WERI-Rb-1 (cell line): ENCODE data around the gene ADGRV1.

ENCODE experiments used
- DNase-seq: peaks from one replicate; pipeline ENCODE4 v3.0.0-alpha.2; 2020
- H3K27ac ChIP-seq: fragments of 250-450 bp; sonication (Bioruptor Pico); 2 replicates; pipeline ENCODE4 v1.5.1; 2020; ENCODE audit warnings: mild to moderate bottlenecking, moderate library complexity
- H3K27me3 ChIP-seq: fragments of 250-450 bp; sonication (Bioruptor Pico); 2 replicates; pipeline ENCODE4 v1.5.1; 2021; ENCODE audit warnings: mild to moderate bottlenecking, low read depth, moderate library complexity; ENCODE audit not compliant: insufficient read depth, severe bottlenecking
- H3K36me3 ChIP-seq: fragments of 250-450 bp; sonication (Bioruptor Pico); 2 replicates; pipeline ENCODE4 v1.5.1; 2020; ENCODE audit warnings: mild to moderate bottlenecking, moderate library complexity
- H3K4me3 ChIP-seq: 2 replicates; pipeline ENCODE4 v1.5.1; 2011; ENCODE audit warnings: low read depth, mild to moderate bottlenecking, control low read depth, low read length
- H3K9me3 ChIP-seq: fragments of 250-450 bp; sonication (Bioruptor Pico); 2 replicates; pipeline ENCODE4 v1.5.1; 2021; ENCODE audit warnings: mild to moderate bottlenecking, moderate library complexity; ENCODE audit not compliant: severe bottlenecking
- CTCF ChIP-seq: IDR thresholded peaks from 2 replicates; pipeline ENCODE4 v1.5.1; 2011; ENCODE audit warnings: low read depth, mild to moderate bottlenecking, control low read depth, inconsistent platforms, low read length

Gene ADGRV1

GRCh38 chr5:90802474-90803317 is 244.1 kb downstream of the ADGRV1 start:
- Histone ChIP-seq H3K9me3 (peaks cover 11% of the 10 kb centered on the region), H3K36me3 (peaks cover 9% of the 10 kb centered on the region), H3K27me3 (no peaks in the 10 kb centered on the region), H3K27ac (no peak overlapping the region), H3K4me3 (no peak overlapping the region)
- peak; percentile 21 for DNase-seq
- peak; percentile 52 for TF ChIP-seq CTCF

GRCh38 chr5:90803381-90803780 is 244.8 kb downstream of the ADGRV1 start:
- H3K36me3 ChIP-seq, result peaks cover 16% of the 10 kb centered on the region
- peak; percentile 26; the same call in 1 of the 2 replicates for TF ChIP-seq CTCF
- H3K27ac ChIP-seq, result no peak overlapping the region
- no peaks in the 10 kb centered on the region for H3K27me3 ChIP-seq
- no peak overlapping the region for H3K4me3 ChIP-seq
- no peak for DNase-seq
- H3K9me3 ChIP-seq, result peaks cover 7% of the 10 kb centered on the region

- DNase-seq, result no peak
- no peak for TF ChIP-seq CTCF
- no peak overlapping the region for H3K27ac ChIP-seq
- H3K4me3 ChIP-seq, result no peak overlapping the region
- H3K36me3 ChIP-seq, result peaks cover 20% of the 10 kb centered on the region
- H3K9me3 ChIP-seq, result peaks cover 5% of the 10 kb centered on the region
- H3K27me3 ChIP-seq, result no peaks in the 10 kb centered on the region
These were observed 245.3 kb downstream of the ADGRV1 start for GRCh38 chr5:90803876-90804275.

GRCh38 chr5:90807496-90807895 is 248.9 kb downstream of the ADGRV1 start:
- H3K27ac ChIP-seq, result no peak overlapping the region
- TF ChIP-seq CTCF, result no peak
- peaks cover 35% of the 10 kb centered on the region for H3K36me3 ChIP-seq
- no peaks in the 10 kb centered on the region for H3K27me3 ChIP-seq
- no peaks in the 10 kb centered on the region for H3K9me3 ChIP-seq
- DNase-seq, result no peak
- no peak overlapping the region for H3K4me3 ChIP-seq

GRCh38 chr5:90809311-90810056 is 250.9 kb downstream of the ADGRV1 start:
- Histone ChIP-seq H3K36me3 (peaks cover 34% of the 10 kb centered on the region), H3K27ac (no peak overlapping the region), H3K4me3 (no peak overlapping the region), H3K27me3 (no peaks in the 10 kb centered on the region), H3K9me3 (no peaks in the 10 kb centered on the region)
- no peak for DNase-seq
- no peak for TF ChIP-seq CTCF
